22Rv1 (cell line): ENCODE results near the gene USP5.

Experiments used
- ZFX ChIP-seq: fragments of 450-650 bp; IDR thresholded peaks from 2 replicates; pipeline ENCODE4 v1.6.1; 2017; ENCODE audit warnings: antibody characterized with exemption, borderline replicate concordance
- TF ChIP-seq, protein P1 (sequence below): fragments of 450-650 bp; IDR thresholded peaks from 2 replicates; pipeline ENCODE4 v1.5.1; 2017; ENCODE audit warnings: mild to moderate bottlenecking

DNA sequence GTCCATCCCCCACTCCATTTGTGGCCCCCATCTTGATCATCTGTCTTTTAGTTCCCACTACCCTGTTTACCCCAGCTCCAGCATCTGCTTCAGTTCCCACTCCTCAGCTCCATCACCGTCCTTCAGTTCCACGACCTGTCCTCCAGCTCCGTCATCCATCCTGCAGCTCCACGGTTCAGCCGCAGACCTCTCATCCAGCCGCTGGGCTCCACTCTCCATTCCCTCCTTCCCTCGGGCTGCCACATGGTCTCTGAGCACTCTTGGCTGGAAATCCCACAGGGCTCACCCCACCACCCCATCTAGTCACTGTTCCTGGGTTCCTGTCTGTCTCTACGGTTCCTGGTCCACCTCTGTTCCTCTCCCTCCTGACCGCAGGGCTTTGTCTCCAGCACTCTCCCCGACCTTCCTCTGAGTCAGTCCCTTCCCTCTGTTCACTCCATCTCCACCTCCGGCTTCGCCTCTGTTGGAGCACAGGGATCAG is 27.0 kb upstream of the USP5 start:
- TF ChIP-seq, protein P1, sequence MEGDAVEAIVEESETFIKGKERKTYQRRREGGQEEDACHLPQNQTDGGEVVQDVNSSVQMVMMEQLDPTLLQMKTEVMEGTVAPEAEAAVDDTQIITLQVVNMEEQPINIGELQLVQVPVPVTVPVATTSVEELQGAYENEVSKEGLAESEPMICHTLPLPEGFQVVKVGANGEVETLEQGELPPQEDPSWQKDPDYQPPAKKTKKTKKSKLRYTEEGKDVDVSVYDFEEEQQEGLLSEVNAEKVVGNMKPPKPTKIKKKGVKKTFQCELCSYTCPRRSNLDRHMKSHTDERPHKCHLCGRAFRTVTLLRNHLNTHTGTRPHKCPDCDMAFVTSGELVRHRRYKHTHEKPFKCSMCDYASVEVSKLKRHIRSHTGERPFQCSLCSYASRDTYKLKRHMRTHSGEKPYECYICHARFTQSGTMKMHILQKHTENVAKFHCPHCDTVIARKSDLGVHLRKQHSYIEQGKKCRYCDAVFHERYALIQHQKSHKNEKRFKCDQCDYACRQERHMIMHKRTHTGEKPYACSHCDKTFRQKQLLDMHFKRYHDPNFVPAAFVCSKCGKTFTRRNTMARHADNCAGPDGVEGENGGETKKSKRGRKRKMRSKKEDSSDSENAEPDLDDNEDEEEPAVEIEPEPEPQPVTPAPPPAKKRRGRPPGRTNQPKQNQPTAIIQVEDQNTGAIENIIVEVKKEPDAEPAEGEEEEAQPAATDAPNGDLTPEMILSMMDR: no peak
- no peak for TF ChIP-seq ZFX
